GM23338 (cell line): ENCODE measurements around the gene DHRS3. TPM values are rescaled to one million over a fixed set of nuclear protein-coding genes. Genes with fewer than 3 reads are reported as not detected.
A peak's percentile ranks its signal among the peaks of the same experiment; 100 is the strongest.

Experiments used
- ATAC-seq: fragments of 200-7000 bp; cut with Tn5 transposase; 3 replicates; pipeline ENCODE4 v1.9.1; 2020
- DNase-seq: peaks from one replicate; pipeline ENCODE4 v3.0.0-alpha.2; 2015; ENCODE audit warnings: low spot score
- H2AFZ ChIP-seq: fragments of 200-600 bp; sonication (generic); 2 replicates; pipeline ENCODE4 v1.8.0; 2016; ENCODE audit warnings: antibody characterized with exemption, mild to moderate bottlenecking, moderate library complexity
- H3F3A ChIP-seq: fragments of 200-600 bp; sonication (generic); replicated peaks from 2 replicates; pipeline ENCODE4 v1.8.0; 2017; ENCODE audit warnings: antibody characterized with exemption, mixed run types, low read depth
- H3K27ac ChIP-seq: fragments of 200-600 bp; sonication (generic); 2 replicates; pipeline ENCODE4 v1.6.1; 2016; ENCODE audit warnings: low read depth
- H3K27me3 ChIP-seq: fragments of 200-600 bp; sonication (generic); 2 replicates; pipeline ENCODE4 v1.8.0; 2016; ENCODE audit warnings: mild to moderate bottlenecking, mixed run types, moderate library complexity; ENCODE audit not compliant: insufficient read depth
- H3K36me3 ChIP-seq: fragments of 200-600 bp; sonication (generic); 2 replicates; pipeline ENCODE4 v1.8.0; 2016; ENCODE audit warnings: mild to moderate bottlenecking; ENCODE audit not compliant: insufficient read depth
- H3K4me1 ChIP-seq: fragments of 200-600 bp; sonication (generic); 2 replicates; pipeline ENCODE4 v1.8.0; 2016; ENCODE audit warnings: mild to moderate bottlenecking, moderate library complexity; ENCODE audit not compliant: insufficient read depth
- H3K4me2 ChIP-seq: fragments of 200-600 bp; sonication (generic); 2 replicates; pipeline ENCODE4 v1.7.1; 2017; ENCODE audit warnings: mixed run types
- H3K4me3 ChIP-seq: fragments of 200-600 bp; sonication (generic); 2 replicates; pipeline ENCODE4 v1.6.1; 2016; ENCODE audit warnings: mixed run types
- H3K79me2 ChIP-seq: fragments of 200-600 bp; sonication (generic); replicated peaks from 2 replicates; pipeline ENCODE4 v1.8.0; 2017; ENCODE audit warnings: mild to moderate bottlenecking; ENCODE audit not compliant: insufficient read depth
- H3K9me2 ChIP-seq: fragments of 200-600 bp; sonication (generic); 2 replicates; pipeline ENCODE4 v1.8.0; 2017; ENCODE audit not compliant: insufficient read depth
- H4K20me1 ChIP-seq: fragments of 200-600 bp; sonication (generic); replicated peaks from 2 replicates; pipeline ENCODE4 v1.8.0; 2017; ENCODE audit warnings: mild to moderate bottlenecking; ENCODE audit not compliant: insufficient read depth
- H3K27ac Mint-ChIP-seq: 2 replicates; pipeline ENCODE4 v1.8.0; 2020; ENCODE audit warnings: inconsistent platforms, mild to moderate bottlenecking, moderate library complexity, mixed read lengths
- H3K27me3 Mint-ChIP-seq: 3 replicates; pipeline ENCODE4 v1.8.0; 2022; ENCODE audit warnings: low read depth, mild to moderate bottlenecking, moderate library complexity, mixed read lengths, inconsistent platforms; ENCODE audit not compliant: insufficient read depth, poor library complexity
- H3K36me3 Mint-ChIP-seq: 3 replicates; pipeline ENCODE4 v1.8.0; 2021; ENCODE audit warnings: low read depth, mild to moderate bottlenecking, inconsistent platforms, moderate library complexity, mixed read lengths
- H3K4me1 Mint-ChIP-seq: 3 replicates; pipeline ENCODE4 v1.8.0; 2020; ENCODE audit warnings: mild to moderate bottlenecking, inconsistent platforms, mixed read lengths
- H3K4me3 Mint-ChIP-seq: 3 replicates; pipeline ENCODE4 v1.8.0; 2021; ENCODE audit warnings: moderate library complexity, mild to moderate bottlenecking, inconsistent platforms, mixed read lengths
- H3K9me3 Mint-ChIP-seq: 3 replicates; pipeline ENCODE4 v1.8.0; 2020; ENCODE audit warnings: moderate library complexity, mild to moderate bottlenecking, inconsistent platforms, mixed read lengths
- polyA plus RNA-seq: library from polyadenylated mRNA; unstranded; fragments of >200 nt; fragmentation: Nextera tagmentation; extraction: Ambion mirVana; gene quantifications from 2 replicates; pipeline ENCODE4 v1.2.1, GENCODE V29; 2016
- total RNA-seq: library from RNA; depleted of rRNA; stranded (reverse); fragments of >200 nt; shearing (Covaris generic); gene quantifications from 2 replicates; pipeline ENCODE4 v1.2.3, GENCODE V29; 2014
- TF ChIP-seq, protein P1 (sequence below): fragments of 250-450 bp; sonication (Bioruptor Pico); IDR thresholded peaks from 2 replicates; pipeline ENCODE4 v1.5.0; 2020; ENCODE audit warnings: mild to moderate bottlenecking, moderate library complexity

Gene DHRS3
- total and polyA plus RNA-seq, 2 experiments from 2014 or later: 21.0 to 26.0 TPM

DNA sequence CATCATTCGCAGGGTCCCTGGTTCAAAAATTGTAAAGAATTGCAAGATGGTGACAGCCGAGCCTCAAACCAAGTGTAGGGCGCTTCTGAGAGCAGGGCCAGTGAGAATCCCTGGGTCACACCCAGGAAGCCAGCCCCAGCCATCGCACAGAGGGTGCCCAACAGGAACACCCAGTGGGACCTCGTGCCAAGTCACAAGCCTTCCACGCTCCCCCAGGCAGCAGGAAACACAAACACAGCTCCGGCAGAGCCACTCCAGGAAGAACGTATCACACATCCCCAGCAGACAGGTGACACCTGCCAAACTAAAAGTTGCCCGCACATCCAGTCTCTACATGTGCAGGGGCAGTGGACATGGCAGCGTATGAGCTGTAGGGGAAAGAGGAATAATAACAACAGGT is 20.2 kb downstream of the DHRS3 start:
- peaks cover 30% of the 10 kb centered on the region for H3K79me2 ChIP-seq
- ATAC-seq: no peak

More for the DNA sequence above, 20.2 kb downstream of the DHRS3 start:
- TF ChIP-seq, protein P1, sequence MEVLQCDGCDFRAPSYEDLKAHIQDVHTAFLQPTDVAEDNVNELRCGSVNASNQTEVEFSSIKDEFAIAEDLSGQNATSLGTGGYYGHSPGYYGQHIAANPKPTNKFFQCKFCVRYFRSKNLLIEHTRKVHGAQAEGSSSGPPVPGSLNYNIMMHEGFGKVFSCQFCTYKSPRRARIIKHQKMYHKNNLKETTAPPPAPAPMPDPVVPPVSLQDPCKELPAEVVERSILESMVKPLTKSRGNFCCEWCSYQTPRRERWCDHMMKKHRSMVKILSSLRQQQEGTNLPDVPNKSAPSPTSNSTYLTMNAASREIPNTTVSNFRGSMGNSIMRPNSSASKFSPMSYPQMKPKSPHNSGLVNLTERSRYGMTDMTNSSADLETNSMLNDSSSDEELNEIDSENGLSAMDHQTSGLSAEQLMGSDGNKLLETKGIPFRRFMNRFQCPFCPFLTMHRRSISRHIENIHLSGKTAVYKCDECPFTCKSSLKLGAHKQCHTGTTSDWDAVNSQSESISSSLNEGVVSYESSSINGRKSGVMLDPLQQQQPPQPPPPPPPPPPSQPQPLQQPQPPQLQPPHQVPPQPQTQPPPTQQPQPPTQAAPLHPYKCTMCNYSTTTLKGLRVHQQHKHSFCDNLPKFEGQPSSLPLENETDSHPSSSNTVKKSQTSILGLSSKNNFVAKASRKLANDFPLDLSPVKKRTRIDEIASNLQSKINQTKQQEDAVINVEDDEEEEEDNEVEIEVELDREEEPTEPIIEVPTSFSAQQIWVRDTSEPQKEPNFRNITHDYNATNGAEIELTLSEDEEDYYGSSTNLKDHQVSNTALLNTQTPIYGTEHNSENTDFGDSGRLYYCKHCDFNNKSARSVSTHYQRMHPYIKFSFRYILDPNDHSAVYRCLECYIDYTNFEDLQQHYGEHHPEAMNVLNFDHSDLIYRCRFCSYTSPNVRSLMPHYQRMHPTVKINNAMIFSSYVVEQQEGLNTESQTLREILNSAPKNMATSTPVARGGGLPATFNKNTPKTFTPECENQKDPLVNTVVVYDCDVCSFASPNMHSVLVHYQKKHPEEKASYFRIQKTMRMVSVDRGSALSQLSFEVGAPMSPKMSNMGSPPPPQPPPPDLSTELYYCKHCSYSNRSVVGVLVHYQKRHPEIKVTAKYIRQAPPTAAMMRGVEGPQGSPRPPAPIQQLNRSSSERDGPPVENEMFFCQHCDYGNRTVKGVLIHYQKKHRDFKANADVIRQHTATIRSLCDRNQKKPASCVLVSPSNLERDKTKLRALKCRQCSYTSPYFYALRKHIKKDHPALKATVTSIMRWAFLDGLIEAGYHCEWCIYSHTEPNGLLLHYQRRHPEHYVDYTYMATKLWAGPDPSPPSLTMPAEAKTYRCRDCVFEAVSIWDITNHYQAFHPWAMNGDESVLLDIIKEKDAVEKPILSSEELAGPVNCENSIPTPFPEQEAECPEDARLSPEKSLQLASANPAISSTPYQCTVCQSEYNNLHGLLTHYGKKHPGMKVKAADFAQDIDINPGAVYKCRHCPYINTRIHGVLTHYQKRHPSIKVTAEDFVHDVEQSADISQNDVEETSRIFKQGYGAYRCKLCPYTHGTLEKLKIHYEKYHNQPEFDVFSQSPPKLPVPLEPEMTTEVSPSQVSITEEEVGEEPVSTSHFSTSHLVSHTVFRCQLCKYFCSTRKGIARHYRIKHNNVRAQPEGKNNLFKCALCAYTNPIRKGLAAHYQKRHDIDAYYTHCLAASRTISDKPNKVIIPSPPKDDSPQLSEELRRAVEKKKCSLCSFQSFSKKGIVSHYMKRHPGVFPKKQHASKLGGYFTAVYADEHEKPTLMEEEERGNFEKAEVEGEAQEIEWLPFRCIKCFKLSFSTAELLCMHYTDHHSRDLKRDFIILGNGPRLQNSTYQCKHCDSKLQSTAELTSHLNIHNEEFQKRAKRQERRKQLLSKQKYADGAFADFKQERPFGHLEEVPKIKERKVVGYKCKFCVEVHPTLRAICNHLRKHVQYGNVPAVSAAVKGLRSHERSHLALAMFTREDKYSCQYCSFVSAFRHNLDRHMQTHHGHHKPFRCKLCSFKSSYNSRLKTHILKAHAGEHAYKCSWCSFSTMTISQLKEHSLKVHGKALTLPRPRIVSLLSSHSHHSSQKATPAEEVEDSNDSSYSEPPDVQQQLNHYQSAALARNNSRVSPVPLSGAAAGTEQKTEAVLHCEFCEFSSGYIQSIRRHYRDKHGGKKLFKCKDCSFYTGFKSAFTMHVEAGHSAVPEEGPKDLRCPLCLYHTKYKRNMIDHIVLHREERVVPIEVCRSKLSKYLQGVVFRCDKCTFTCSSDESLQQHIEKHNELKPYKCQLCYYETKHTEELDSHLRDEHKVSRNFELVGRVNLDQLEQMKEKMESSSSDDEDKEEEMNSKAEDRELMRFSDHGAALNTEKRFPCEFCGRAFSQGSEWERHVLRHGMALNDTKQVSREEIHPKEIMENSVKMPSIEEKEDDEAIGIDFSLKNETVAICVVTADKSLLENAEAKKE (CRISPR knock-in tag): no peak
- no peak for DNase-seq
- H3K9me3 Mint-ChIP-seq: no peaks in the 10 kb centered on the region; the same call in 2 of the 3 replicates
- peaks cover 17% of the 10 kb centered on the region; the same call in 1 of the 2 replicates for H3F3A ChIP-seq
- peaks cover 10% of the 10 kb centered on the region; the same call in 1 of the 2 replicates for H4K20me1 ChIP-seq
- H3K4me2 ChIP-seq: no peak overlapping the region
- H3K4me3 Mint-ChIP-seq: peak overlapping the region; percentile 45; the same call in 1 of the 3 replicates
- H3K27ac ChIP-seq: no peak overlapping the region
- peaks cover 27% of the 10 kb centered on the region for H3K27me3 Mint-ChIP-seq
- no peaks in the 10 kb centered on the region for H3K36me3 ChIP-seq
- 0 out of 2 replicates have a peak, but pooled peaks cover 3% of the 10 kb centered on the region for H3K27me3 ChIP-seq
- H3K4me1 ChIP-seq: peaks cover 60% of the 10 kb centered on the region
- H2AFZ ChIP-seq: no peak overlapping the region
- H3K4me1 Mint-ChIP-seq: peaks cover 57% of the 10 kb centered on the region
- no peak overlapping the region for H3K27ac Mint-ChIP-seq
- H3K36me3 Mint-ChIP-seq: no peaks in the 10 kb centered on the region; the same call in 2 of the 3 replicates
- H3K4me3 ChIP-seq: no peak overlapping the region
- H3K9me2 ChIP-seq: no peaks in the 10 kb centered on the region
